Activated CD4-positive, CD25-positive, alpha-beta regulatory T cell (primary cell): Measurements from ENCODE around the gene CCNE1.

ENCODE experiments used
- DNase-seq, 4 experiments: peaks; one replicate each; lab custom pipeline; 2025; lab: John Stamatoyannopoulos, UW

The CCNE1 gene

DNA sequence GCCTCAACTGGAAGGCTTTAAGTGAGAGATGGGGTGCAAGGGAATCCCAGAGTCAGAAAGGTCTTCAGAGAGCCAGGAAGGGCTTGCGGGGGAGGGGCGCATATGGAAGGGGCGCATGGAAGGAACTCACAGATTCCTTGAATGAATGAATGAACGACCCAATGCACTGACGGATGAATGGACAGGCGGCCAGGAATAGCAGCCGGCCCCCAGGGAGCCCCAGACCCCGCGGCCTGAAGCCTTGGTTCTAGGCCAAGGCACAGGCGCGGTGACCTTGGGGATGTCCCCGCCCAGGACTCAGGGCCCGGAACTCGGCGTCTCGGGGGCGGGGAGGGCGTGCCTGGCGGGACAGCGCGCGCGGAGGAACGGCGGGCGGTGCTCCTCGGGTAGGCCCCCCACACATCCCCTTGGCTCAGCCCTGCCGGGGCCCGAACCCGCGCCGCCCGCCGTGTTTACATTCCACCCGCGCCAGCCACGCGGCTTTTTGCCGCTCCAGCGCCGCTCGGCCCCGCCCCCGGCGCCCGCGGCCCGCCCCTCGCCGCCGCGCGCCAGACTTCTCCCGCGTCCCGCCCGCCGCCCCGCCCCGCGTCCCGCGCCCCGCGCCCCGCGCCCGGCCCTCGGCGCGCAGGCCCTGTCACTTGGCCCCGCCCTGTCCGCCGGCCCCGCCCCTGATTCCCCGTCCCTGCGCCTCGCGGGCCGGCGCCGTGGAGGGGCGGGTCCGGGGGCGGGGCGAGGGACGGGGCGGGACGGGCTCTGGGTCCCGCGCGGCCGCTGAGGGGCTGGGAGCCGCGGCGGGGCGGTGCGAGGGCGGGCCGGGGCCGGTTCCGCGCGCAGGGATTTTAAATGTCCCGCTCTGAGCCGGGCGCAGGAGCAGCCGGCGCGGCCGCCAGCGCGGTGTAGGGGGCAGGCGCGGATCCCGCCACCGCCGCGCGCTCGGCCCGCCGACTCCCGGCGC, at the start of gene CCNE1:
TSS of gene CCNE1 (plus strand) at position 867 of the 955 bp plus-strand sequence. CDS start 565 bp downstream, outside the sequence.
- DNase-seq: peak; percentile 93 to 97 (median 95)

DNA sequence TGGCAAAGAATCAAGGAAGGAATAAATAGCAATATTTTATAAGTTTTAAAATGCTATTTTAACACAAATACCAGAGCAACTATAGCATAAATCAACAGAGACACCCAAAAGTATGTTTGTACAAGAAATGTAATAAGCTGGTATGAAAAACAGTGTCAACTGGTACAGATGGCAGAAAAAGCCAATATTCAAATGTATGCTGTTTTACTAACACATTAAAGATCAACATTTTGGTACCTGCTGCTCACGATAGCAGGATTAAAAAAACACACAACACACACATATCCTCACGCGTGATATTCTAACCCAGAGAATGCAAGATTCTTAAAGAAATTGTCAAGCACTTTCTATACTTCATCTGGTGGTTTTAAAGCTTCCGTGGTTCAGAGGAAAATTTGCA, 48.6 kb upstream of the CCNE1 start:
- no peak for DNase-seq

DNA sequence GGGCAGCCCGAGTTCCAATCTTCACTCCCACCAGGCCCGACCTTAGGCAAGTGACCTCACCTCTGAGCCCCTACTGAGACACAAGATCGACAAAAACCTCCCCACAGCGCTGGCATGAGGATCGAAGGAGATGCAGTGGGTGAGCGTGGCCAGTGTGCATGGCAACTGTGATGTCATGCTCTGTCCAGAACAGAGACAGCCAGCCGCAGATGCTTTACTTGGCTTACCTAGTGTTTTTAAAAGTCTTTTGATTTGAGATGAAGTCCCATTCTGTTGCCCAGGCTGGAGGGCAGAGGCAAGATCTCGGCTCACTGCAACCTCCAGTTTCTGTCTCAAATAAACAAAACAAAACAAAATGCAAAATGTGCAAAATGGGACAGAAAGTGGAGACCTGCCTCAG, 47.4 kb upstream of the CCNE1 start:
- no peak for DNase-seq

DNA sequence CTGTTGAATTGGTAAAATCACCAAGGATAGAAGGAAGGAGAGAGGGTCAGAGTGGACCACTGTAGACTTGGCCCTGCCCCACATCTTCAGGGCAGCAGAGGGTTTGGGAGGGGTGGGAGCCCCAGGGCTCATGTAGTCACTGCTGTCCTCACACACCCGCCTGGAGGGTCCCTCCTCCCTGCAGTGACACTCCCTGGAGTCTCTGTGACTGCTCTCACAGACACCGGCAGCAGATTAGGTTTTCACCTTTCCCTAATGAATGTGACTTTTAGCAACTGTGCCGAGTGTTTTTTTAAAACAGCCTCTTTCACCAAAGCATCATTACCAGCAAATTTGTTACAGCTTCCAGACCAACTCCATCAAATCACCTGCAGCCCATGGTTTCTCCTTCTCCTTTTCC, 45.7 kb upstream of the CCNE1 start:
- DNase-seq: no peak

DNA sequence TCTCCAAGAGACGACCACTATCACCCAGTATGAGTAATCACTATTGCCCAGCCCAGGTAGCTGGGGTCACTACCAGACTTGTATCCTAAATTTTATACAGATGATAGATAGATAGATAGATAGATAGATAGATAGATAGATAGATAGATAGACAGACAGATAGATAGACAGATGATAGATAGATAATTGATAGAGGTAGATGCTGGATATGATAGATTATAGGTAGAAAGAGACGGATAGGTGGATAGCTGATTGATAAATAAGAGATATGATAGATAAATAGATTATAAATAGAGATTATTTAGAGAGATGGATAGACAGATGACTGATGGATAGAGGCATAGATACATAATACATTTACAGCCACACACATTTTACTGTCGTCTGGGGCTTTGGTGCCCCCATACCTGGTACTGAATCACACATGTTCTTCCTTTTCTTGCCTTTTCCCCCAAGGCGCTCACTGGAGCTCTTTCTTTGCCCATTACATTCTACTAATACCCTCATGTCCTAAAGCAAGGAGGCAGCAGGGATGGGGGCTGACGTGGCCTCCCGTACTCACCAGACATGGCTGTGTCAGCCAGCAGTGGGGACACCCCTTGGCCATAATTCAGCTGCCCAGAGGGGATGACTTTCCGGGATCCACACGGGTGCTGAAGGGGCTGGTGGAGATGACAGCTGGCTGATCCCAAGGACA, 44.6 kb upstream of the CCNE1 start:
- DNase-seq: no peak

DNA sequence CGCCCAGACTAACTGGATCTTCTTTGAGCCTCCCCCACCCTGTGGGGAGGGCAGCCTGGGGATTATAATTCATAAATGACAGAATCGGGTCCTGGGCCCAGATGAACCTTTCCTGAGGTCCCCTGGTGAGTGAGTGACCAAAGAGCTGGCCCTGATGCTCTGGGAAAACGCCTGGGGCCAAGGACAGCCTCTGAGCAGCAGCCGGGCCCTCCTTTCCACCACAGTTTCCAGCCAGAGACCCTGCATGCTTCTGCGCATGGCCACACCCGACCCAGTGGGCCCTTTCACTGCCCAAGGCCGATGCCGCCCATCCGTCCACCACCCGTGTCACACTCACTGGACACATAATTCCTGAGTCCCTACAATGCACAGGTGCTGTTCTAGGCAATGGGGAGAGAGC, 43.6 kb upstream of the CCNE1 start:
- DNase-seq: no peak

DNA sequence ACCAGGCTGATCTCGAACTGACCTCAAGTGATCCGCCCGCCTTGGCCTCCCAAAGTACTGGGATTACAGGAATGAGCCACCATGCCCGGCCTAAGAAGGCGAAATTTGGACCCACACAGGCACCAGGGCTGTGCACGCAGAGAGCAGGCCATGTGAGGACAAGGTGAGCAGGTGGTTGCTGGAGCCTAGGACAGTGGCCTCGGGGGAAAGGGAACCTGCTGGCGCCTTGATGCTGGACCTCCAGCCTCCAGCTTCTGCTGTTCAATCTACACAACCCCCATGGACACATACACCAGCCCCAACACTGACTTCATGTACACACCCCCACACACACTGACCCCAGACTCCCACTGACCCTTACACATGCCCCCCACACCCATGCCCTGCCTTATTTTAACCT, 41.8 kb upstream of the CCNE1 start:
- no peak for DNase-seq

DNA sequence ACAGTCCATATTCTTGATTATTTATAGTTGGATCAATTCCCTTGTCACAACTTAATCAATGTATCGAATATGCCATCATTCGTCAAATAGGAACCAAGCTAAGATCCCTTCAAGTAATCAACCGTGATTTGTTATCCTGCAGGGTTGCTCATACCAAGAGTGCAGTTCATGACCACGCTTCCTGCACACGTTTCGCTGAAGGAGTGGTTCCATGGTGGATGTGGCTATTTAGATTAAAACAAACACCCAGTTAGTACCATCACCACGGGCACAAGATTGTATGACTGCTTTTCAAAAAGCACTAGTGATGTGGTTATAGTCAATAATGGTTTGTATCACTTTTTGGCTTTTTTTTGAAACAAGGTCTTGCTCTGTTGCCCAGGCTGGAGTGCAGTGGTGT, 41.1 kb upstream of the CCNE1 start:
- DNase-seq: no peak

DNA sequence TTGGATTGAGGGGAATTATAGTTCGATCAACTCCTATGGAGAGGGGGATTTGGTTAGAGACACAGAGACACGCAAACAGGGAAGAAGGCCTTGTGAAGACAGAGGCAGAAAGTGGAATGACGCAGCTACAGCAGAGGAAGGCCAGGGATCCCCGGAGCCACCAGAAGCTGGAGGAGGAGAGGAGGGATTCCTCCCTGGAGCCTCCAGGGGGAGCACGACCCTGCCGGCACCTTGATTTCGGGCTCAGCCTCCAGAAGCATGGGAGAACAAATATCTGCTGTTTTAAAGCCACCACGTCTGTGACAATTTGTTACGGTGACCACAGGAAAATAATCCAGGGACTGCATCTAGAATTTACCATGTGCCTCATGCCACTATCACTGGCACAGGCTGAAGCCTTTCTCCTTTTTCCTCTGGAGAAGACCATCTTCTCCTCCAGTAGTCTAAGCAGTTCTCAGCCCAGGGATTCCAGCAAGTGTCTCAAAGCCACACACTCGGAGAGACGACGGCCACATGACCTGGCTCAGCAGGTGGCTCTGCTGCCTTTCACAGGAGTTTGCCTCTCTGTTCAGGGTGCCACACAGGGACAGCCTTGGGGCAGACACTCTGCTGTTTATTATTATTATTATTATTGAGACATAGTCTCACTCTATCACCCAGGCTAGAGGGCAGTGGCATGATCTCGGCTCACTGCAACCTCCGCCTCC, 39.9 kb upstream of the CCNE1 start:
- DNase-seq: no peak

DNA sequence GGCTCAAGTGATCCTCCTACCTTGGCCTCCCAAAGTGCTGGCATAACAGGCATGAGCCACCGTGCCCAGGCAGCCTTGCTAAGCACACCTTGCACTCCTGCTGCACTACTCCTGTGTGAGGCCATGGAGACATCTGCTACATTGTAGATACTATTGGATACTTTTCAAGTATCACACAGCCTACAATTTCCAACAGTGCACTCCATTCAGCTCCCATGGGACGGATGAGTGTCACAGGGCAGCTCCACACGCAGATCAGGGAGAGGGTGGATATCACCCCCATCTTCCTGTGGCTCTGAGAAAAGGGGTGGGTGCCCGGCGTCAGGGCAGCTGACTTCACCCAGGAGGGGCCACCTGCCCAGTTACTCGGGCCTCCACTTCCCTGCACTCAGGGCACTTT, 39.1 kb upstream of the CCNE1 start:
- no peak for DNase-seq

DNA sequence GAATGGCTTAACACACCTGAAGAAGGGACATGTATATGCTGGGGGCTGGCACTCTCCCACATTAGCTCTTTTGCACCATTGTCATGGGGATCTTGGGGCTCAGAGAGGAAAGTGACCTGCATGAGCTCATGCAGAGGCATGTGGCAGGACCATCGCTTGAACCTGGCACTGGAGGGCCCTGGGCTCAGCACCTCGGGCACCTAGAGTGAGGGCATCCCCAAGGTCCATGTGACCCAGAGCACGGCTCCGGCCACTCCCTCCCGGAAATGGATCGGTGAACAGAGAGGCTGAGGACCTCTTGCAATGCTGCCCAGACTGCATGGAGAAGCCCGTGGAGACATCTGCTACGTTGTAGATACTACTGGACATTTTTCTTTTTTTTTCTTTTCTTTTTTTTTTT, 38.6 kb upstream of the CCNE1 start:
- DNase-seq: no peak

DNA sequence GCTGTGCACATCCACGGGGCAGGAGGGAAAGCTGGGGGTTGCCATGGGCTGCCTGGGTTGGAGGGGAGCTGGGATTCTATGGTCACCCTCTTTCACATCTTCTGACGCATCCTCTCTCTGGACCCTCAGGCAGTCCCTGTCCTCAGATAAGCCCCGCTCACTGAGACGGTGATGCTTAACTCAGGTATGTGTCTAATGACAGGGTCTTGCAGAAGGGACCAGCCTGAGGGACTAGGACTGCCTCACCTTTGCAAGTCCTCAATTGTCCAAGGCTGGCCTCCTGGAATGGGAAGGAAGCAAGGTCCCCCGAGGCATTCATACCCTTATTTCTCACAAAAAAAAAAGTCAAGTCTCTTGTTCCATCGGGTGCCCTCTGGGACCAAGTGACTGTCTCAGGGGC, 37.7 kb upstream of the CCNE1 start:
- DNase-seq: no peak

DNA sequence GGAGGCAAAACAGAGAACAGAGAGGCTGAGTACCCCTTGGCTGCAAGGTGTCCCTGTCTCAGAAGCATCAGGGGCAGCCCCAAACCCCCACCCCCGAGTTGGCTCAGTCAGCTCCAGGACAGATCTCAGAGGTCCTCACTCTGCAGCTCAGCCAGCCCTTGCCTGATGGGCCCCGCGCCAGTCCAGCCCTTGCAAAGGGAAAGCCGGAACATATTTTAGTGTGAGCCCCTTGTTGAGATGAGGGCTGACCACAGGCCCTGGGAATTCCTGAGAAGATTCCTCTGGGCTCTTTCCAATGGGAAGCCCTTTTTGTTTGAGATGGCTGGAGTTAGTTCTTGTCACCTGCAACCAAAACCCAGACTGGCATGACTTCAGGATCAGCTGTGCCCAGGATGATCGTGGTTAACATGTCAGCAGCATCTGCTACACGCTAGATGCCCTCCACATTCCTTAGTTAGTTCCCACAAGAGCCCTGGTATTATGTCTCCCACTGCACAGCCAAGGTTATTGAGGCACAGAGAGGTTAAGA, 33.9 kb upstream of the CCNE1 start:
- no peak for DNase-seq

DNA sequence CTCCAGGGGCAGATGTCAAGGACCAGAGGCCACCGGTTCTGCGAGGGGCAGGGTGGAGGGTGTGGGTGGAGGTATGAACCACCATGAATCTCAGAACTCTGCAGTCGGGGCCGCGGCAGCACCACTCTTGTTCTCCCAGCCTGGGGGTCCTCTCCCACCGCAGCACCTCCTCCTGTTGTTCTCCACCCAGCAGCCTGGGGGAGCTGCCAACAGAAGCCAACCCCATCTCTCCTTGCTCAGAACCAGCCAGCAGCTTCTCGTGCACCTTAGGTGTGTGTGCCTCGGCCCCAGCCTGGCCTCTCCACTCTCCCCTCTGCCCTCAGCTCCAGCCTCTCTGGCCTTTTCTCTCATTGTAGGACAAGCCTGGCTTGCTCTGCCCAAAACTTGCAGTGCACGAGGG, 31.9 kb upstream of the CCNE1 start:
- DNase-seq: no peak

DNA sequence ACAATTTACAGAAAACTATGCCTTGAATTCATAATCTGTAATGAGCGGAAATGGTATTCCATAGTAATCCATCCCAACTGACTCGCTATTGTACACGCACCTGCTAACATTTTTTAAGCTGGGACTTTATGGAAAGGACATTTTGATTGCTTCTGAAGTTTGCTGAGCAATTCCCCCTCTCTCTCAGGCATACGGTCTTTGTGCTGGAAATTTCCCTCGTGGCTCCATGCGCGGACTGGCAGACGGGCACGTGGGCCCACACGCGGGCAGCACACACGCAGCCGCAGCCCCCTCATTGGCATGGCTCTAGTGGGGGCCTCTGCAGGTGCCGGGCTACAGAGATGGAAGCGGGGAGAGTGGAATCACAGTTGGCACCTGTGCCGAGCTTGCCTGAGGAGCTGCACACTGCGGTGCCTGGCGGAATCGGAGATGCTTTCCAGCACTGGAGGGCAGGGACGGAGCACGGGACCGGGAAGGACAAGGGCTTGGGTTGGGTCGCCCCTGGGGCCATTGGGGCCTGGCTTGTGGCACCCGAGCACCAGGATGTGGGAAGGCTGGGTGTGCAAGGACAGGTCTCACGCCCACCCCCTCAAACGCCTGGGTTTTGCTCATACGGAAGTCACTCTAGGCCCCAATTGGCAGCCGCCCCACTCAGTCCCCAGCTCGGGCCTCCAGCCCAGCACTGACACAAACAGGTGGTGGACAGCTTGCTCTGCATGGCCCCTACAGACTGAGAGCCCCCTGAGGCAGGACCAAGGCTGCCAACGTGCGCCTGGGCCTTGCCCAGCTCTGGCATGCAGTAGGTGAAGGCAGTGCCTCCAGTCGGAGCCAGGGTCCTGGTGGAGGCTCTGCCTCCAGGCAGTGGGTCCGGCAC, 30.2 kb upstream of the CCNE1 start:
- no peak for DNase-seq

DNA sequence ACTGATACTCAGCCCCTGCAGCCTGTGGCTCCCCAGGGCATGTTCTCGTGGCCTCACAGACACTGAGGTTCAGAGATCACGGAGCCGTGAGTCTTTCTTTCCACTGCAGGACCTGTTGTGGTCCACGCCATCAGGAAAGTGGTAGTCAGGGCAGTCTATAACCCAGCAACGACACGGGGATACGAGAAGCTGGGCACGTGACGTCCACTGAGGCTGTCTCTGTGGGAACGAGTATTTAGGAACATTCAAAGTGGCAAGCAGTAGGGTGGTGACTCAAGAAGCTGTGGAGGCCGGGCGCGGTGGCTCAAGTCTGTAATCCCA, 29.6 kb upstream of the CCNE1 start:
- no peak for DNase-seq

DNA sequence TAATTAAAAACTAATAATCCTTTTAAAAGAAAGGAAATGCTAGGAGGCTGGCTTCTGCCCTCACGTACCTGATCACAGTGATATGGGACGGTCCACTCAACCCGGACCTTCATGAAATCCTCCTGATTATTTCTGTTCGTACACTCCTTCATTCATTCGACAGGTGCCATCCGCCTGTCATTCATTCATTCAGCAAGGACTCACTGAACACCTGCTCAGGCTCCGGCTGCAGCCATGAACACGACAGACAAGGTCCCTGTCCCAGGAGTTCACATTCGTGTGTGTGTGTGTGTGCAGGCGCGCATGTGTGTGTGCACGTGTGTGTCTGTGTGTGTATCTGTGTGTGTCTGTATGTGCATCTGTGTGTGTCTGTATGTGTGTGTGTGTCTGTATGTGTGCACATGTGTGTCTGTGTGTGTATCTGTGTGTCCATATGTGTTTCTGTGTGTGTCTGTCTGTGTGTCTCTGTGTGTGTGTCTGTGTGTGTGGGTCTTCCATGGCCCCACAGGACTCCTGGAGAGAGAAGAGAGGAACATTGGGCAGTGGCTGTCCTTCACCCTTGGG, 28.1 kb upstream of the CCNE1 start:
- DNase-seq: no peak

DNA sequence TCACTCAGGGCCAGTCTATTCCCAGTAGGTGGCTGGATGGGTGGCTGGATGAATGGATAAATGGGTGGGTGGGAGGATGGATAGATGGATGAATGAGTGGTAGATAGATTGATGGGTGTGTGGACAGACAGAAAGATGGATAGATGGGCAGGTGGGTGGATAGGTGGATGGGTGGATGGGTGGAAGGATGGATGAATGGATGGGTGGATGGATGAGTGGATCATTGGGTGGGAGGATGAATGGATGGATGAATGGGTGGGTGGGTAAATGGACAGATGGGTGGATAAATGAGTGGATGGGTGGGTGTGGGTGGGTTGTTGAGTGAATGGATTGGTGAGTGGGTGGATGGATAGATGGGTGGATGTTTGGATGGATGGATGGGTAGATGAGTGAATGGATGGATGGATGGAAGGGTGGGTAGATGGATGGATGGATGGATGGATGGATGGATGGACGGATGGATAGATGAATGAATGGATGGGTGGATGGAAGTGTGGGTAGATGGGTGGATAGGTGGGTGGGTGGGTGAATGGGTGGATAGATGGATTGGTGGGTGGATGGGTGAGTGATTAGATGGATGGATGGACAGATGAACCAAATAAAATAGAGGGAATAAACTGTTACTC, 27.1 kb upstream of the CCNE1 start:
- DNase-seq: no peak

DNA sequence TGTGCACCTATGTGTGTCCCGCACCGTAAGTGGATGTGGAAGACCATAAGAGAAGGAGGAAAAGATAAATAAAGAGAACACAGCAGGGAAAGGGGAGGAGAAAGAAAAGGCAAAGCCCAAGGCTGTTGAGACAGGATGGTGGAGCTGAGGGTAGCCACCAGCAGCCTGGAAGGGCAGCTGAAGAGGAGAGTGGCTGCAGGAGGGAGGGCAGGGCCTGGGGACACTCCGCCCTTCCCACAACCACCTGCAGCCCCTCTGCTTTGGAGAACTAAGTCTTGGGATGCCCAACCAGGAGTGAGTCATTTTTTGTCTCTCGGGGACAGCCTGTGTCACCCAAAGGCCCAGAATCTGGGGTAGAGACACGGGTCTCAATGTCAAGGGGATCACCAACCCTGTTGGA, 26.4 kb upstream of the CCNE1 start:
- DNase-seq: no peak

DNA sequence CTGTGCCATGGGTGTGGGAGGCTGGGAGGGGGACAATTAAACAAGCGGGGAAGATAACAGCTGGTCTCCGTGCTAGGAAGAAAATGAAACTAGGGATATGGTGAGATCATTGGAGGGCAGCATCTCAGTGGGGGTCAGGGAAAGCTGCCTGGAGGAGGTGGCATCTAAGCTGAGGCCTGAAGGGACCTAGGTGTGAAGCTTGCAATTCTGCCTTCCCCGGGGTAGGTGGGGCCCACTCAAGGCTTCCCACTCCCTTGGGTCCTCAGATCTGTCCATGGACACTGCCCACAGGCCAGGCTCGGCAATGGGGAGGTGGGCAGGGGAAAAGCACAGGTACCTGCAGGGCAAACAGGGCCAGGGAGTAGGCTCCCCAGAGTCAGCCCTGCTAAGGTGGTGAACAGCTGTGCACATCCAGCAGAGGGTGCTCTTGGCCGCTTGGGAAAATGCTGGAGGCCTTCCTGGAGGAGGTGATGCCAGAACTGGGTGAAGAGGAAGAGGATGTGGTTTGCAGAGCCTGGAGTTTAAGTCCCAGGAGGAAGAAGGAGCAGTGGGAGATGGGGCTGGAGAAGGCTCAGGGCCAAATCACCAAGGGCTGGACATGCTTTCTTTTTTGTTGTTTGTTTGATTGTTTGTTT, 25.7 kb upstream of the CCNE1 start:
- no peak for DNase-seq
